ENCODE measurements around the gene TP73.

TP73 gene

GRCh38 chr1:3772715-3773571 lies 120.6 kb downstream of the TP73 start, which contains the start of gene SMIM1:
Gene SMIM1 (plus strand): TSS chr1:3772749. CDS start chr1:3775374, 2,625 bp downstream.
- H3K4me3 ChIP-seq (ENCODE audit: low read depth, low read length) = peak within 1 kb of the TSS; percentile 45
- DNase-seq (ENCODE audit: low read depth, low spot score) = no peak
- in situ Hi-C loops (cut with HindIII; ENCODE audit: low sequenced_read_pairs) = no loop called here
- no peak for TF ChIP-seq CTCF (IDR thresholded peaks at IDR 0.05; ENCODE audit: low read depth, low read length)

GRCh38 chr1:3773572-3774275 lies 121.4 kb downstream of the TP73 start:
- no peak for TF ChIP-seq CTCF (IDR thresholded peaks at IDR 0.05; ENCODE audit: low read depth, low read length)
- H3K4me3 ChIP-seq (ENCODE audit: low read depth, low read length) = no peak overlapping the region
- in situ Hi-C loops (cut with HindIII; ENCODE audit: low sequenced_read_pairs) = no loop called here
- no peak for DNase-seq (ENCODE audit: low read depth, low spot score)

GRCh38 chr1:3774276-3774945 lies 122.1 kb downstream of the TP73 start:
- DNase-seq (ENCODE audit: low read depth, low spot score) = no peak
- H3K4me3 ChIP-seq (ENCODE audit: low read depth, low read length) = no peak overlapping the region
- in situ Hi-C loops (cut with HindIII; ENCODE audit: low sequenced_read_pairs) = no loop called here
- TF ChIP-seq CTCF (IDR thresholded peaks at IDR 0.05; ENCODE audit: low read depth, low read length) = no peak

- no peak overlapping the region for H3K4me3 ChIP-seq (ENCODE audit: low read depth, low read length)
- in situ Hi-C loops (cut with HindIII; ENCODE audit: low sequenced_read_pairs) = no loop called here
- no peak for TF ChIP-seq CTCF (IDR thresholded peaks at IDR 0.05; ENCODE audit: low read depth, low read length)
- DNase-seq (ENCODE audit: low read depth, low spot score) = no peak
Observed at GRCh38 chr1:3774946-3775489, 122.7 kb downstream of the TP73 start.

- in situ Hi-C loops (cut with HindIII; ENCODE audit: low sequenced_read_pairs) = no loop called here
- TF ChIP-seq CTCF (IDR thresholded peaks at IDR 0.05; ENCODE audit: low read depth, low read length) = peak; percentile 28
- no peak overlapping the region for H3K4me3 ChIP-seq (ENCODE audit: low read depth, low read length)
- peak; percentile 47 for DNase-seq (ENCODE audit: low read depth, low spot score)
Observed at GRCh38 chr1:3775490-3776230, 123.3 kb downstream of the TP73 start.
